ENCODE measurements around the gene SPG11.

GRCh38 chr15:44550256-44550655 is 113.2 kb downstream of the SPG11 start:
- TF ChIP-seq, protein P1, sequence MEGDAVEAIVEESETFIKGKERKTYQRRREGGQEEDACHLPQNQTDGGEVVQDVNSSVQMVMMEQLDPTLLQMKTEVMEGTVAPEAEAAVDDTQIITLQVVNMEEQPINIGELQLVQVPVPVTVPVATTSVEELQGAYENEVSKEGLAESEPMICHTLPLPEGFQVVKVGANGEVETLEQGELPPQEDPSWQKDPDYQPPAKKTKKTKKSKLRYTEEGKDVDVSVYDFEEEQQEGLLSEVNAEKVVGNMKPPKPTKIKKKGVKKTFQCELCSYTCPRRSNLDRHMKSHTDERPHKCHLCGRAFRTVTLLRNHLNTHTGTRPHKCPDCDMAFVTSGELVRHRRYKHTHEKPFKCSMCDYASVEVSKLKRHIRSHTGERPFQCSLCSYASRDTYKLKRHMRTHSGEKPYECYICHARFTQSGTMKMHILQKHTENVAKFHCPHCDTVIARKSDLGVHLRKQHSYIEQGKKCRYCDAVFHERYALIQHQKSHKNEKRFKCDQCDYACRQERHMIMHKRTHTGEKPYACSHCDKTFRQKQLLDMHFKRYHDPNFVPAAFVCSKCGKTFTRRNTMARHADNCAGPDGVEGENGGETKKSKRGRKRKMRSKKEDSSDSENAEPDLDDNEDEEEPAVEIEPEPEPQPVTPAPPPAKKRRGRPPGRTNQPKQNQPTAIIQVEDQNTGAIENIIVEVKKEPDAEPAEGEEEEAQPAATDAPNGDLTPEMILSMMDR (IDR thresholded peaks at IDR 0.05), result peak; percentile 21 to 42
- no peak for TF ChIP-seq POLR2A (IDR thresholded peaks at IDR 0.05)

All from suprapubic skin (tissue), 3 donors.